NCI-H2227 (cell line): ENCODE measurements around the gene PLXNA2.

ENCODE experiments used
- DNase-seq: peaks from one replicate; lab custom pipeline; 2025; ENCODE audit not compliant: unreplicated experiment; lab: John Stamatoyannopoulos, UW

PLXNA2 gene

DNA sequence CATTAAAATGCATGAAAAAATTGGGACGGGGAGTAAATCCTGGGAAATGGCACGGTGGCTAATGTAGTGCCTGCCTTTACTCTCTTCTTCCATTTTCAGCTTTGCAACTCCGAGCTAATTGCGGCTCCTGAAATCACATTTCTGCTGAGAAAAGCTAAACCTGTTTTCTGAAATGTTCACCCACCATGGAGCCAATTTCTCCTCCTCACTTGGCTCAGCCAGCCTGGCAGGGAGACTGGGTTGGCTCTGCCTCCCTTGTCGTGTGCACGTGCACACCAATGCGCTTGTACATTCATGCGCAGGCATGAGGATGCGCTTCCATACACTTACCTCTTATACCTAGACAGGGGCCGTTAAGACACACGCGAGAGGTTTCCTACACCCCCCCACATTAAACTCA is 165.4 kb downstream of the PLXNA2 start:
- DNase-seq, result no peak

- no peak for DNase-seq
Observed at GRCh38 chr1:208077232-208078075, 166.7 kb downstream of the PLXNA2 start.

GRCh38 chr1:208074353-208074752 is 169.8 kb downstream of the PLXNA2 start:
- DNase-seq, result no peak

- no peak for DNase-seq
Observed at GRCh38 chr1:208071435-208072031, 172.7 kb downstream of the PLXNA2 start.

DNA sequence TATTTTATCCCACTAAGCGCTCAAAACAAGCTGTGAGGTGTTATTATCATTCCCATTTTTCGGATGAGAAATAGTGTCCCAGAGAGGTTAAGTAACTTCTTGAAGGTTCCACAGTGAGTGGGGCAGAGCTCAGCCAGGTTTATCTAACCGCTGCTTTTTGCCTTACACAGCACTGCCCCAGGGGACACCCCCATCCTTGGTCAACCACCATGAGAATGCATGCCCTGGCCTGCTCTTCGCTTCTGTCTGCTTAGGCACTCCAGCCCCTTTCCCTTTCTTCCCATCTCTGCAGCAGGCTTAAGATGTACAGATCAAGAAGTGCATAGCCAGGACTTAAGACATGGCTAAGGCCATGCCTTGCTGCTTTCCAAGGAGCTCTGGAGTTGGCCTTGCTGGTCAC is 174.3 kb downstream of the PLXNA2 start:
- DNase-seq, result no peak

GRCh38 chr1:208069317-208069716 is 174.9 kb downstream of the PLXNA2 start:
- no peak for DNase-seq

DNA sequence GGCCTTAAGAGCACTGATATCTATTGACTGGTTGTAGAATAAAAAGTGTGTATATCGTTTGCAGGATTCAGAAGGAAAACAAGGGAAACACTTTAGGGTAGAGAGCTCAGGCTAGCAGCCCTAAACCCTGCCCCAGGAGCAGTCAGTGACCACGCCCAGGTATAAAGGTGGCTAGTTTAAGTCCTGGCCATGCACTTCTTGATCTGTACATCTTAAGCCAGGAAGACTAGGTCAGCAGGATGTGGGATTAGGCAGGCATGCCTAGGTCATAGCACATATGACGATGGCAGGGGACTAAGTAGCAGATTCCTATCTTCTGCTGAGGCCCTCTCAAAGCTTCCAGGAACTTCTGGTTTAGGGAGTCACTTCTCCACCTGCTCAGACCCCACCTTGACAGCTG is 175.3 kb downstream of the PLXNA2 start:
- DNase-seq, result no peak

DNA sequence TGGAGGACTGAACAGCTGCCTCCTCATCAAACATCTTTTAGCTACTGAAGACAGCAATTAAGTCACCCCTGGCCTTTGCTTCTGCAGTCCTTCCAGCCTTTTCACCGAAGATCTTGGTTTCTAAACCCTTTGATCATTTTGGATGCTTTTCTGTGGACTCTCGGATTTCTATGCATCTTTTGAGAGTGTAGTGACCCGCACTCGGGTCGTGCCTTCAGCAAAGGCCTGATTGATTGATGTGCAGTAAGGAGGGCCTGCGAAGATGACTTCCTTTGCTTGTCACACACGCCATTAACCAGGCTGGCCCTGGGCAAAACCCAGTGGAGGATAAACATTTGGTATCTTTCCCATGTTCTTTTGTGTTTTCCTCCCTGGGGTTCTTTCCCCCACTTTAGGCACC is 175.8 kb downstream of the PLXNA2 start:
- no peak for DNase-seq

GRCh38 chr1:208066583-208066982 is 177.6 kb downstream of the PLXNA2 start:
- DNase-seq, result no peak

DNA sequence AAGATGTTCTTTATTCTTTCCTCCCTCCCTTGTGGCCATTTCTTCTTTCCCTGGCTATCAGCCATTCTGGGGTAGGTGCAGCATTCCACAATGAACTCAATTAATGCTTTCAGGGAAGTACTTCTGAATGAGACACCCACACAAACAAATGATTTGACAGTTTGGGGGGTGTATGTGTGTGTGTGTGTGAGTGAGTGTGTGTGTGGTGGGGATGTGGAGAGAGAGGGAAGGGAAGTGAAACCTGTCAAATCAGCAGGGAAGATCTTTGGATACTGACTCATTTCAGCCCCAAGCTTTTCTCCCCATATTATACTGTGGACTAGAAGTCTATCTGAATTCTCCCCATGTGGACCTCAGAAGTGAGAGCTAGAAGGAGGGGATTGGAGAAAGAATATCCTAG is 178.3 kb downstream of the PLXNA2 start:
- no peak for DNase-seq

DNA sequence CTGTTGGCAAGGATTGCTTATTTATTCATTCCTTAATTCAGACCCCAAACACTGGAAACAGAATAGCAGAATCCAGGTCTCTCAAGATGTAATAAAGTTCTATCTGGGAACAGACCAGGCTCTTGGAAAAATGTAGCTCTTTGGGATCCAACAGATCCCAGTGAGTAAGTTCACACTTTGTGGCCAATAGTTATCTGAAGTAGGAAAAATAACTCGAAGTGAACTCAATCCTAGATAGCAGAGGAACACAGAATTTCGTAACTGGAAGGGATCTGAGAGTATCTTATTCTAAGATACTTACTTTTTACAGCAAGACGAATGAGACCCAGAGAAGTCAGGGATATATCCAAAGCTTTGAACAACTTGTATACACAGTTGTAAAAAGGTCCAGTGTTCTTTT is 182.6 kb downstream of the PLXNA2 start:
- DNase-seq, result no peak

- no peak for DNase-seq
Observed at GRCh38 chr1:208061118-208061517, 183.1 kb downstream of the PLXNA2 start.

- no peak for DNase-seq
Observed at GRCh38 chr1:208060215-208060869, 183.8 kb downstream of the PLXNA2 start.

DNA sequence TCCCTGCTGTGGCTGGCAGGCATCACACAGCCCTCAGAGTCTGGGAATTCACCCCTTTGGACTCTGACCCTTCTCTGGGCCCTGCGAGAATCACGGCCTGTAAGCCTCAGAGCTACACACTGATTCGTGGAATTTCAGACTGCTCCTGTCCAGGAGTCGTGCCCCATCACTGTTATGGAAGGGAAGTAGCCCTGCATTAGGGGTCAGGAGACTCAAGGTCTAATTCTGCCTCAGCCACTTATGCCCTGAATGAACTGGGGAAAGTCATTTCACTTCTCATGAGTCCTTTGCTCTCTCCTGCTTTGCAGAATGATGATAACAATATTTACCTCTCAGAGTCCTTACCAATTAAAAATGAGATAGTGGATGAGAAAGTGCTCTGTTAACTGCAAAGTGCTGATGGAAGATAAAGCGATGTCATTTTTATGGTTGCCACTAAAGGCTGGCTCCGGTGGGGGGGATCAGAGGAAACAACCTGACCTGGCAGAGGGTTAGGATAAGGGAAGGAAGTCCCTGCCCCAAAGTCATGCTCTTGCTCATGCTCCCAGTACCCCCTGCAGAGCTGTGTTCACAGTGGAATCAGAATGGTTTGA is 184.7 kb downstream of the PLXNA2 start:
- DNase-seq, result no peak

DNA sequence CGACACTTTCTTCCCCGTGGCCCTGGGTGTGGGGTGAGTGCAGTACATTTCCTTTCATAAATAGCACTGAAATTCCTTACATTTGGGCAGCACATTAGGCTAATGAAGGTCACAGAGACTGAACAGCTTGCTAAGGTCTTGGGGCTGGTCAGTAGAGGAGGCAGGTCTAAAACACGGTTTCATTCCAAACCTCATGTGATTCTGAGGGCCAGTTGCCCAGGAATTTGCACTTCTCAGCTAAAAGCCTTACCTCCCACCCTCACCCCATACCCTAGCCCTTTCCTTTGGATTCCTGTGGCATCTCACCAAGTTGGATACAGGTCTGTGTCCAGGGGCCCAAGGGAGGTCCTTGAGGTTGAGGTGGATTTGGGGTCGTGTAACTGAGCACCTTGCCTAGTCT is 185.4 kb downstream of the PLXNA2 start:
- no peak for DNase-seq

GRCh38 chr1:208058267-208058666 is 185.9 kb downstream of the PLXNA2 start:
- peak; percentile 41 for DNase-seq

- no peak for DNase-seq
Observed at GRCh38 chr1:208057056-208057455, 187.1 kb downstream of the PLXNA2 start.

DNA sequence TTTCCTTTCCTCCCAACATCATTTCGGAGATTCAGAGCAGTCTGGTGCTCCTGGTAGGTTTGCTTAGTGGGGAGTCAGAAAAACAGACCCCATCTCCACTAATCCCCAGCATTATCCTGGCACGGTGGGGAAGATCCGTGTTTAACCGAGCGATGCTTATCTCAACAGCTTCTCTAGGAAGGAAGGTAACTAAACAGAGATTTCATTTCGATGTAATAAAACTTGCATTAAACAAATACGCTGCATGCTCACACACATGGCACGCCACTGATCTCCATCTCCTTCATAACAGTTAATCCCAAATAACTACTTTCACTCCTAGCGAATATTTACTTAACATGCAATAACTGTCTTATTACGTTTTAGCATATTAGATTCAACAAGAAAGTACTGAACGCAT is 188.6 kb downstream of the PLXNA2 start:
- no peak for DNase-seq

DNA sequence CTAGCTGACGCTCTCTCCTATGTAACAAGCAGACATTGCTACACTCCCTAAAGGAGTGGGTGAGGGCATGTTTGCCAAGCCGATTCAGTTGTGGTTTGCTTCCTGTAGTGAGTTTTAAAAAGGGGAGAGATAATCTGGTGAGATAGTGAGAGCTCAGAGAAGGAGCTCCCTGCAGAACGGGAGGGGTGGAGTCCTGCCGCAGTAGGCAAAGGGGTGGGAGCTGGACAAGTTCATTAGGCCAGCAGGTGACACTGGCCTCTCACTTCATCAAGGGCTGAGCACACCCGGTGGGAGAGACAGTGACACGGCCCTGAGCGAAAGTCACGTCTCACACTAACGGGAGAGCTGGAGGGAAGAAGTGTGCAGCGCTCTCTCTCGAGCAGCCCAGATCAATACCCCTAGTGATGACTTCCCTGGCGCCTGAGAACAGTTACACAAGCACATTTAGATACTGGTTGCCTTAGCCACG is 189.2 kb downstream of the PLXNA2 start:
- DNase-seq, result no peak

DNA sequence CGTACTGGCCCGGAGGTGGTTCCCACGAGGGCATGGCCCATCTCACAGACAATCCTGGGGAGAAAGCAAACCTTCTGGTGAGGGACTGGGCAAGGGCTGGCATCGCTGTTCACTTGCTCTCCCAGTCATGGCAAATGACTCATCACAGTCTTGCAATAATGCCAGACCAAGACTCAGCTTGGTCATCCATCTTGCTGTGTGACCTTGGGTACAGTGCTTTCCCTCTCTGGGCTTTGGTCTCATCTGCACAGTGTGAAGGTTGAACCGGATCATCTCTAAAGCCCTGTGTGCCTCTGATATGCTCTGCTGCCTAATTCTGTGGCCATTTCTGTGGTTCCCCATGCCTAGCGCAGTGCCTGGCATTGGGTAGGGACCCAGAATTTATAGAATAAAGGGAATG is 189.7 kb downstream of the PLXNA2 start:
- no peak for DNase-seq

DNA sequence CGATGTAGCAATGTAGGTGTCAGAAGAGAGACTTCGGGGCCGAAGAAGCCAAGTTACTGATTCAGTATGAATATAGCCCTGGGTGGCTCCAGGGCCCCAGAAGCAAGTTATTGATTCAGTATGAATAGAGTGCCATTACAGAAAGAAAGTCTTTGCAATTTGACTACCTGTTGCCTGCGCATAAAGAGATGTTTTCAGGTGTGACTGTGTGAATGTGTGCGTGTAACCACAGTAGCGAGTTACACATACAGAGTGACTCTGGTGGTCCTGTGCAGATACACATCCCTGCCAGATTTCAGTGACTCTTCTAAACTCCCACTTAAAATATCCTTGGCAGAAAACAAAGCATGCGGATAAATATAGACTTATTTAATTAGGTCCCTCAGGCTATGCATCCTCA is 190.5 kb downstream of the PLXNA2 start:
- DNase-seq, result no peak

DNA sequence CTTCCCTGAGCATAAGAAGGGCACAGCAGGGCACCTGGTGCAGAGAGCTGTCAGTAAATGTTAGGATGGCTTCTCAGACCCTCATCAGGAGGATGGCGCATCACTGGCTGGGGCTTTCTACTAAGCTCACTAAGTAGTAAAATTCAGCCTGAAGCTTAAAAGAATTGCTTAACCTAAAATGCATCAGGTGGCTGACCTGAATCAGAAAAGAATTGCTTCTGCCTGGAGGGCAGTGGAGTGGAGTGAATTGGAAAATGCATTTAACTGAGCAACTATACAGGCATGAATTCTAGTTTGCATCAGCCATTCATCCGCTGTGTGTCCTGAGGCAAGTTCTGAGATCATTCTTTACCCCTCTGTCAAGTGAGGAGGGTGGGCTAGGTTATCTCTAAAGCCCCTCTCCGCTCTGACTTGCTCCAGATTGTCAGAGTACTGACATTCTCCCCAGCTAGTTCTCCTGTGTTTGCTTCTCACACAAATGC is 191.2 kb downstream of the PLXNA2 start:
- no peak for DNase-seq
